HL-60 (cell line): ENCODE data around the gene TMEM254.

Experiments used
- DNase-seq, 2 experiments: peaks; one replicate each; pipeline ENCODE4 v3.0.0-alpha.2; 2010 to 2020; ENCODE audit warnings: low read depth in 1 of 2, low spot score in 1 of 2
- H3K27ac ChIP-seq: fragments of 250-450 bp; sonication (Bioruptor Pico); replicated peaks from 2 replicates; pipeline ENCODE4 v1.5.1; 2020; ENCODE audit warnings: mild to moderate bottlenecking, moderate library complexity
- H3K27me3 ChIP-seq: fragments of 250-450 bp; sonication (Bioruptor Pico); 2 replicates; pipeline ENCODE4 v1.5.1; 2021; ENCODE audit warnings: mild to moderate bottlenecking, moderate library complexity; ENCODE audit not compliant: insufficient read depth, poor library complexity, severe bottlenecking
- H3K4me3 ChIP-seq: replicated peaks from 2 replicates; pipeline ENCODE4 v1.5.1; 2011; ENCODE audit warnings: mild to moderate bottlenecking, control low read depth, low read length; ENCODE audit not compliant: insufficient read depth
- CTCF ChIP-seq: IDR thresholded peaks from one replicate; pipeline ENCODE4 v1.5.1; 2011; ENCODE audit warnings: low read length, control low read depth, inconsistent platforms; ENCODE audit not compliant: insufficient read depth
- GABPA ChIP-seq: IDR thresholded peaks from 2 replicates; pipeline ENCODE4 v1.6.1; 2012; ENCODE audit warnings: low read depth
- POLR2AphosphoS5 ChIP-seq: IDR thresholded peaks from 2 replicates; pipeline ENCODE4 v1.6.1; 2012; ENCODE audit warnings: low read depth
- REST ChIP-seq: IDR thresholded peaks from 2 replicates; pipeline ENCODE4 v1.6.1; 2012; ENCODE audit warnings: low read depth; ENCODE audit not compliant: insufficient replicate concordance
- SPI1 ChIP-seq: IDR thresholded peaks from 2 replicates; pipeline ENCODE4 v1.6.1; 2012; ENCODE audit warnings: low read depth, mild to moderate bottlenecking, borderline replicate concordance

TMEM254 gene

DNA sequence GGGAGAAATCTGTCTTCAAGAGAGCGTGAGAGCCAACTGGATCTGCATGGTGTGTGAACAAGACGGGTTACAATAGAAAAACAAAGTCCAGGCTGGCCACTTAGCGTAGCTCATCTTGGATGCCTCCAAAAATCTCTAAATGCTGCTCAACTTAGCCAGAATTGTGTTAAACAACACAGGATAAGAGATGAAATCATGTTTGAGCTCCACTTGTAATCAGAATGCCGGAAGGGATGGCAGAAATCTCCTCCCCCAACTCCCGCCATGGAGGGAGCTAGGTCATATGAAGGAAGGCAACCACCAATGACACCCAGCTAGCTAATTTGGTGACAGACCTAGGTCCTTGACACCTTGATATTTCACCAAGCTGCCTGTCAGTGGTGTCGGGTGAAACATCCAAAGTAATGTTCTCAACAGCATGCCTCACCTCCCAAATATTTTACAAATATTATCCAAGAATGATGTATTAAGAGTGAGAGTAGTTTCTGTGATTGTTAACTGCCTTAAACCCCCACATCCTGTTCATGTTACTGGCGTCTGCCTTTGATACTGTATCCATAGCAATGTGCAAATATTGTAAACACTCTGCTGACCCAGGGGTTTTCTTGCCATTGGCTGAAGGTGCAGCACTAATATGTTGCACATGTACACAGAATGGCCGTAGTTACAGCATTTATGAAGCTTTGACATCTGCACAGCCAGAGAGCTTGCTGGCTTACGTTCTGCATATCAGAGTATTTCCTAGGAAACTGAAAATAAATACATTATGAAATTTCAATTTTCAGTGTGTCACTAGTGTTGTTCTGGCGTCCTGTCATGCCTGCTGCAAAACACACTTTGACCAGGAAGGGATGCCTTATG is 25.8 kb downstream of the TMEM254 start:
- TF ChIP-seq GABPA: no peak
- TF ChIP-seq CTCF: no peak
- no peak for TF ChIP-seq REST
- no peak for TF ChIP-seq SPI1
- no peak for TF ChIP-seq POLR2AphosphoS5
- Histone ChIP-seq H3K27me3 (no peaks in the 10 kb centered on the region), H3K4me3 (no peak overlapping the region), H3K27ac (no peak overlapping the region)
- no peak for DNase-seq

DNA sequence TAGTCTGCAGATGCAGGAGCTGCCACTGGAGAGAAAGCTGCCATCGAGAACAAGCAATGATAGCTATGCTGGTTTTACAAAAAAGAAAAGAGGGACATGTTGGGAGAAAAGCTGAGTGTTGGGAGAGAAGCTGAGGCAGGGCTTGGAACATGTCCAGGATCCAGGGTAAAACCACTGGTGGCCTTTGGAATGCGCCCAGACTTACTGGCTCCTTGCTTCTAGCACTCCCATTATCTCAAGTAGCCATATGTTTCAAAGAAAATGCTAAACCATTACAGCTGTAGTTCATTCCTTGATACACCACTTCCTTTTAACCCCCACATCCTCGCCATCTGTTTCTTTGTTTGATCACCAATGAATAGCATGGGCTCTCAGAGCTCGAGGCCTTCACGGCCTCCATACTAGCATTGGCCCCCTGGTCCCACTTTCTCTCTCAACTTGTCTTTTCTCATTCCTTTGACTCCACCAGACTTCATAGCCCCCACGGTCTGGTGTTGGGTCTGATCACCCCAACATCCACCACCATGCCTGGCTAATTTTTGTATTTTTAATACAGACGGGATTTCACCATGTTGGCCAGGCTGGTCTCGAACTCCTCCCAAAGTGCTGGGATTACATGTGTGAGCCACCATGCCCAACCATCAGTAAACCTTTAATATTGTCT is 30.2 kb downstream of the TMEM254 start:
- Histone ChIP-seq H3K27ac (no peak overlapping the region), H3K27me3 (no peaks in the 10 kb centered on the region), H3K4me3 (no peak overlapping the region)
- DNase-seq: no peak
- TF ChIP-seq CTCF (no peak), POLR2AphosphoS5 (no peak), SPI1 (no peak), GABPA (no peak), REST (no peak)

- Histone ChIP-seq H3K4me3 (no peak overlapping the region), H3K27me3 (no peaks in the 10 kb centered on the region), H3K27ac (no peak overlapping the region)
- DNase-seq: no peak
- TF ChIP-seq REST (no peak), GABPA (no peak), SPI1 (no peak), POLR2AphosphoS5 (no peak), CTCF (no peak)
These were observed 32.5 kb downstream of the TMEM254 start for GRCh38 chr10:80110986-80111385.
